HepG2 (cell line): ENCODE measurements around the gene RIPK3. TPM values are rescaled to one million over a fixed set of nuclear protein-coding genes. Genes with fewer than 3 reads are reported as not detected.
A peak's percentile ranks its signal among the peaks of the same experiment; 100 is the strongest.

Experiments used
- ATAC-seq: fragments of 200-7000 bp; cut with Tn5 transposase; 3 replicates; pipeline ENCODE4 v1.9.1; 2020; ENCODE audit warnings: mild to moderate bottlenecking, moderate library complexity
- BruUV-seq: library from RNA; stranded (reverse); fragments of 400-500 nt; replicated peaks from 2 replicates; lab custom pipeline; 2021; lab: Mats Ljungman, UMichigan
- CTCF ChIA-PET: fragments of 300-600 bp; formaldehyde crosslinking; extraction: SDS; loops from one replicate; lab custom pipeline; 2021; ENCODE audit warnings: low total read pairs, inconsistent platforms, low intra/inter-chr PET ratio; lab: Yijun Ruan, JAX
- POLR2A ChIA-PET: fragments of 350-600 bp; sonication (Branson Sonifier 250); formaldehyde crosslinking; loops from one replicate; lab custom pipeline; 2020; ENCODE audit warnings: antibody characterized with exemption, inconsistent platforms; lab: Yijun Ruan, JAX
- DNase-seq: peaks from one replicate; pipeline ENCODE4 v3.0.0-alpha.2; 2015; ENCODE audit warnings: low spot score
- FAIRE-seq: peaks from 3 replicates; lab custom pipeline; 2011; peaks lifted over from hg19 to GRCh38; lab: Jason Lieb, UNC
- H2AFZ ChIP-seq: one replicate; pipeline ENCODE4 v1.6.1; 2011; ENCODE audit warnings: low read length, inconsistent platforms
- H3K27ac ChIP-seq: fragments of 300-600 bp; 3 replicates; pipeline ENCODE4 v1.8.0; 2011; ENCODE audit warnings: mixed run types, mild to moderate bottlenecking, mixed read lengths, low read length, inconsistent platforms; ENCODE audit not compliant: insufficient read depth; ENCODE audit errors: extremely low read length
- H3K27me3 ChIP-seq, 2 experiments: fragments of 200-600 bp in 1 of 2; 2 replicates in 1 of 2; 3 replicates in 1 of 2; pipeline versions ENCODE4 v1.6.0 to v1.8.0; 2011; ENCODE audit warnings: low read length in 2 of 2, mild to moderate bottlenecking in 2 of 2, moderate library complexity in 2 of 2, inconsistent platforms in 1 of 2; ENCODE audit not compliant: insufficient read depth in 2 of 2, control insufficient read depth in 1 of 2
- H3K36me3 ChIP-seq, 2 experiments: fragments of 200-600 bp in 1 of 2; replicated peaks in 1 of 2; 2 replicates in 1 of 2; 3 replicates in 1 of 2; pipeline versions ENCODE4 v1.5.1 to v1.8.0; 2011; ENCODE audit warnings: low read length in 2 of 2, inconsistent platforms in 1 of 2; ENCODE audit not compliant: insufficient read depth in 2 of 2, control insufficient read depth in 1 of 2
- H3K4me1 ChIP-seq: 2 replicates; pipeline ENCODE4 v1.5.1; 2012; ENCODE audit warnings: low read length, inconsistent platforms; ENCODE audit not compliant: insufficient read depth
- H3K4me2 ChIP-seq: 2 replicates; pipeline ENCODE4 v1.6.0; 2011; ENCODE audit warnings: low read depth, low read length, inconsistent platforms
- H3K4me3 ChIP-seq, 3 experiments: fragments of 200-600 bp in 1 of 3; sonication (generic), shearing (Covaris generic) in 1 of 3; replicated peaks in 1 of 3; 2 replicates each; pipeline ENCODE4 v1.5.1; 2011 to 2016; ENCODE audit warnings: low read length in 3 of 3, inconsistent platforms in 2 of 3, low read depth in 2 of 3, mild to moderate bottlenecking in 2 of 3, control low read depth in 1 of 3, mixed read lengths in 1 of 3; ENCODE audit not compliant: insufficient read depth in 1 of 3
- H3K79me2 ChIP-seq: one replicate; pipeline ENCODE4 v1.6.1; 2011; ENCODE audit warnings: low read length, inconsistent platforms; ENCODE audit not compliant: insufficient read depth
- H3K9ac ChIP-seq: 2 replicates; pipeline ENCODE4 v1.6.0; 2011; ENCODE audit warnings: mild to moderate bottlenecking, low read depth, low read length, inconsistent platforms; ENCODE audit not compliant: insufficient read depth
- H3K9me3 ChIP-seq: 2 replicates; pipeline ENCODE4 v1.5.1; 2012; ENCODE audit warnings: mild to moderate bottlenecking, low read length
- H4K20me1 ChIP-seq: 2 replicates; pipeline ENCODE4 v1.6.0; 2011; ENCODE audit warnings: inconsistent platforms, mild to moderate bottlenecking, low read length, moderate library complexity; ENCODE audit not compliant: insufficient read depth
- ARNT ChIP-seq: fragments of 450-650 bp; IDR thresholded peaks from 2 replicates; pipeline ENCODE4 v1.6.1; 2017
- CHD4 ChIP-seq: fragments of 200-600 bp; sonication (generic); IDR thresholded peaks from 2 replicates; pipeline ENCODE4 v1.7.0; 2017; ENCODE audit warnings: mild to moderate bottlenecking, low read length, borderline replicate concordance
- NBN ChIP-seq: fragments of 450-650 bp; conservative IDR thresholded peaks from 2 replicates; pipeline ENCODE4 v1.6.1; 2017
- NFRKB ChIP-seq: fragments of 450-650 bp; IDR thresholded peaks from 2 replicates; pipeline ENCODE4 v1.6.1; 2017
- ZNF101 ChIP-seq: sonication (generic); formaldehyde crosslinking; IDR thresholded peaks from 2 replicates; pipeline ENCODE4 v1.4.0; 2020; ENCODE audit warnings: mild to moderate bottlenecking, low read depth, missing genetic modification reagents, borderline replicate concordance
- ZNF335 ChIP-seq: sonication (generic); formaldehyde crosslinking; IDR thresholded peaks from 2 replicates; pipeline ENCODE4 v1.4.0; 2020; ENCODE audit warnings: missing genetic modification reagents
- ZUFSP ChIP-seq: sonication (generic); formaldehyde crosslinking; IDR thresholded peaks from 2 replicates; pipeline ENCODE4 v1.9.0; 2021; ENCODE audit warnings: missing genetic modification reagents, mild to moderate bottlenecking, borderline replicate concordance
- WGBS: methylation state at CpG from one replicate; pipeline ENCODE4 v1.1.6; 2017; ENCODE audit warnings: low lambda C conversion rate; 5-methylcytosine and 5-hydroxymethylcytosine counted together
- in situ Hi-C: cut with HindIII; loops from 2 replicates; pipeline ENCODE4 v1.10.0; 2017; ENCODE audit warnings: low pct_unique_long_range_greater_than_20kb; ENCODE audit not compliant: extremely low pct_ligation_motif_present
- intact Hi-C: fragments of 100-400 bp; cut with micrococcal nuclease; formaldehyde crosslinking; loops from one replicate; pipeline ENCODE4 v1.10.0; 2022; ENCODE audit not compliant: unreplicated experiment
- polyA plus RNA-seq, 8 experiments: library from polyadenylated mRNA; depleted of rRNA in 3 of 8; stranded (reverse) in 7 of 8; unstranded in 1 of 8; fragments of >200 nt; fragmentation: Illumina TruSeq in 4 of 8; extraction: Trizol in 4 of 8; gene quantifications; 2 replicates each; pipeline versions ENCODE4 v1.2.1 to v1.2.3, GENCODE V29; 2011 to 2016; ENCODE audit warnings: low read depth in 4 of 8, missing spikeins in 1 of 8, mixed read lengths in 1 of 8; ENCODE audit not compliant: insufficient read depth in 1 of 8
- total RNA-seq, 5 experiments: library from RNA; depleted of rRNA; stranded (reverse); fragments of >200 nt; fragmentation: Illumina TruSeq; extraction: Trizol; gene quantifications; 2 replicates each; pipeline ENCODE4 v1.2.3, GENCODE V29; 2016; ENCODE audit warnings: low read depth in 1 of 5

RIPK3 gene
- total and polyA plus RNA-seq, 2 of the 13 experiments (the other 11 are each of a cell fraction or from before 2014, with no cell fraction given): not detected

- no TSS peak for BruUV-seq
- 40% methylated on average over 5 of the region's 5 CpGs for WGBS
- Histone ChIP-seq H2AFZ (no peak overlapping the region), H3K4me3 (no peak overlapping the region), H3K79me2 (no peaks in the 10 kb centered on the region), H3K9me3 (no peaks in the 10 kb centered on the region), H3K4me1 (peaks cover 10% of the 10 kb centered on the region), H3K36me3 (no peaks in the 10 kb centered on the region), H3K27ac (no peak overlapping the region), H4K20me1 (no peaks in the 10 kb centered on the region), H3K9ac (no peak overlapping the region), H3K4me2 (no peak overlapping the region), H3K27me3 (peaks cover 3 to 14% of the 10 kb centered on the region in 2 experiments; a peak in 2 of 5 replicates)
- no peak for DNase-seq
- ChIA-PET CTCF (no interaction called here), POLR2A (no interaction called here)
- 0 out of 2 replicates have a peak, but pooled peaks have one; percentile 58 for TF ChIP-seq NBN
- TF ChIP-seq ARNT: 0 out of 2 replicates have a peak, but pooled peaks have one; percentile 64
- peak; percentile 31; the same call in 1 of the 2 replicates for TF ChIP-seq NFRKB
- TF ChIP-seq ZUFSP (CRISPR knock-in tag): no peak
- no peak for ATAC-seq
- in situ Hi-C loops: no loop called here
- FAIRE-seq: no peak
- intact Hi-C loops: no loop called here
Measured at GRCh38 chr14:24349742-24350141, 10.0 kb upstream of the RIPK3 start.

GRCh38 chr14:24348186-24348585 is 8.4 kb upstream of the RIPK3 start:
- H3K9ac ChIP-seq: no peak overlapping the region
- ChIA-PET POLR2A (interaction anchor here (1.7 kb wide), 1 partner anchor 82 kb away, joined by 5 read pairs; the partner anchor contains the start of gene KHNYN), CTCF (no interaction called here)
- H3K4me1 ChIP-seq: peaks cover 9% of the 10 kb centered on the region
- 94% methylated on average over 2 of the region's 2 CpGs for WGBS
- H3K79me2 ChIP-seq: no peaks in the 10 kb centered on the region
- in situ Hi-C loops: no loop called here
- H3K4me2 ChIP-seq: no peak overlapping the region
- H3K27ac ChIP-seq: no peak overlapping the region
- FAIRE-seq (no peak), ATAC-seq (no peak), DNase-seq (no peak)
- peaks cover 3 to 14% of the 10 kb centered on the region in 2 experiments; a peak in 2 of 5 replicates for H3K27me3 ChIP-seq
- no peaks in the 10 kb centered on the region for H4K20me1 ChIP-seq
- no peak overlapping the region for H2AFZ ChIP-seq
- no peaks in the 10 kb centered on the region for H3K9me3 ChIP-seq
- no peaks in the 10 kb centered on the region for H3K36me3 ChIP-seq
- TF ChIP-seq ZNF101 (0 out of 2 replicates have a peak, but pooled peaks have one; percentile 46), CHD4 (no peak), ZNF335 (no peak)
- H3K4me3 ChIP-seq: no peak overlapping the region
- intact Hi-C loops: no loop called here
- no TSS peak for BruUV-seq
